Epithelial cell of proximal tubule (primary cell): ENCODE results near the gene KIAA1958. TPM values are rescaled to one million over a fixed set of nuclear protein-coding genes. Genes with fewer than 3 reads are reported as not detected.

Source experiments
- DNase-seq: peaks from one replicate; pipeline ENCODE4 v3.0.0-alpha.2; 2011; ENCODE audit warnings: low read depth
- H3K4me3 ChIP-seq: 2 replicates; pipeline ENCODE4 v1.5.1; 2011; ENCODE audit warnings: low read depth, mild to moderate bottlenecking, low read length
- total RNA-seq: library from RNA; depleted of rRNA; stranded (reverse); fragments of >200 nt; gene quantifications from 2 replicates; pipeline ENCODE4 v1.2.3, GENCODE V29; 2015
- TF ChIP-seq, protein P1 (sequence below): conservative IDR thresholded peaks from 2 replicates; pipeline ENCODE4 v1.5.1; 2012; ENCODE audit warnings: low read depth, mild to moderate bottlenecking, low read length

The KIAA1958 gene
- total RNA-seq, 1 donor from 2014 or later: 3.4 TPM

GRCh38 chr9:112705768-112706427 is 219.3 kb downstream of the KIAA1958 start:
- DNase-seq: no peak
- TF ChIP-seq, protein P1, sequence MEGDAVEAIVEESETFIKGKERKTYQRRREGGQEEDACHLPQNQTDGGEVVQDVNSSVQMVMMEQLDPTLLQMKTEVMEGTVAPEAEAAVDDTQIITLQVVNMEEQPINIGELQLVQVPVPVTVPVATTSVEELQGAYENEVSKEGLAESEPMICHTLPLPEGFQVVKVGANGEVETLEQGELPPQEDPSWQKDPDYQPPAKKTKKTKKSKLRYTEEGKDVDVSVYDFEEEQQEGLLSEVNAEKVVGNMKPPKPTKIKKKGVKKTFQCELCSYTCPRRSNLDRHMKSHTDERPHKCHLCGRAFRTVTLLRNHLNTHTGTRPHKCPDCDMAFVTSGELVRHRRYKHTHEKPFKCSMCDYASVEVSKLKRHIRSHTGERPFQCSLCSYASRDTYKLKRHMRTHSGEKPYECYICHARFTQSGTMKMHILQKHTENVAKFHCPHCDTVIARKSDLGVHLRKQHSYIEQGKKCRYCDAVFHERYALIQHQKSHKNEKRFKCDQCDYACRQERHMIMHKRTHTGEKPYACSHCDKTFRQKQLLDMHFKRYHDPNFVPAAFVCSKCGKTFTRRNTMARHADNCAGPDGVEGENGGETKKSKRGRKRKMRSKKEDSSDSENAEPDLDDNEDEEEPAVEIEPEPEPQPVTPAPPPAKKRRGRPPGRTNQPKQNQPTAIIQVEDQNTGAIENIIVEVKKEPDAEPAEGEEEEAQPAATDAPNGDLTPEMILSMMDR: peak; percentile 77

GRCh38 chr9:112711050-112711689 is 224.5 kb downstream of the KIAA1958 start:
- no peak overlapping the region for H3K4me3 ChIP-seq
- DNase-seq: no peak

More at GRCh38 chr9:112705768-112706427, 219.3 kb downstream of the KIAA1958 start:
- H3K4me3 ChIP-seq: no peak overlapping the region

GRCh38 chr9:112712678-112713077 is 226.1 kb downstream of the KIAA1958 start:
- DNase-seq: no peak
- no peak overlapping the region for H3K4me3 ChIP-seq
- TF ChIP-seq, protein P1: no peak

More at GRCh38 chr9:112711050-112711689, 224.5 kb downstream of the KIAA1958 start:
- TF ChIP-seq, protein P1: peak; percentile 76

GRCh38 chr9:112717661-112718331 is 231.2 kb downstream of the KIAA1958 start, which contains the start of gene INIP:
Gene INIP (minus strand): TSS chr9:112718117. CDS start chr9:112716485, 1,632 bp downstream.
- TF ChIP-seq, protein P1: peak; percentile 5
- peak; percentile 75 for DNase-seq
- H3K4me3 ChIP-seq: peak within 1 kb of the TSS; percentile 85

Other genes with a start within 250 kb of the KIAA1958 start
- gene PTBP3, start 153.2 kb upstream of the KIAA1958 start, total RNA-seq: 109 and 210 TPM in 2 replicates
- gene HSDL2, start 106.7 kb upstream of the KIAA1958 start, total RNA-seq: 25.3 and 34.0 TPM in 2 replicates
- gene INIP, start 231.3 kb downstream of the KIAA1958 start, total RNA-seq: 15.1 and 20.5 TPM in 2 replicates